GM19467 (cell line): ENCODE data around the gene DYRK1A.
A peak's percentile ranks its signal among the peaks of the same experiment; 100 is the strongest.

ENCODE experiments used
- ATAC-seq: cut with Tn5 transposase; IDR thresholded peaks from one replicate; pipeline ENCODE4 v1.9.1; 2021; ENCODE audit warnings: mild to moderate bottlenecking, moderate library complexity; ENCODE audit not compliant: unreplicated experiment

Gene DYRK1A

GRCh38 chr21:37563641-37564340 is 197.2 kb downstream of the DYRK1A start:
- ATAC-seq: peak; percentile 88

GRCh38 chr21:37564341-37564923 is 197.9 kb downstream of the DYRK1A start:
- peak; percentile 27 for ATAC-seq

GRCh38 chr21:37564924-37565529 is 198.5 kb downstream of the DYRK1A start:
- ATAC-seq: no peak

GRCh38 chr21:37565530-37566223 is 199.1 kb downstream of the DYRK1A start:
- ATAC-seq: no peak

GRCh38 chr21:37566790-37567615 is 200.4 kb downstream of the DYRK1A start:
- ATAC-seq: no peak

- ATAC-seq: no peak
These were observed 201.8 kb downstream of the DYRK1A start for GRCh38 chr21:37568415-37568814.

- no peak for ATAC-seq
These were observed 202.3 kb downstream of the DYRK1A start for GRCh38 chr21:37568916-37569315.

GRCh38 chr21:37571442-37571841 is 204.9 kb downstream of the DYRK1A start:
- no peak for ATAC-seq

GRCh38 chr21:37574316-37574715 is 207.7 kb downstream of the DYRK1A start:
- ATAC-seq: no peak

GRCh38 chr21:37574751-37575150 is 208.2 kb downstream of the DYRK1A start:
- ATAC-seq: no peak

- ATAC-seq: no peak
These were observed 209.0 kb downstream of the DYRK1A start for GRCh38 chr21:37575580-37575979.
